ENCODE results near the gene CYGB. TPM values are rescaled to one million over a fixed set of nuclear protein-coding genes. Genes with fewer than 3 reads are reported as not detected.

The CYGB gene
- total and polyA plus RNA-seq, 9 of the 15 experiments (the other 6 are each of a cell fraction or from before 2014, with no cell fraction given) = 0.08 to 0.95 (median 0.18) TPM; not detected in 5

- TF ChIP-seq ZNF316 (IDR thresholded peaks at IDR 0.05) (no peak), CC2D1A (IDR thresholded peaks at IDR 0.05) (no peak), HDAC6 (IDR thresholded peaks at IDR 0.05; ENCODE audit: low read depth, low read length) (no peak), POLR2H (tag; IDR thresholded peaks at IDR 0.05; ENCODE audit: low read depth) (no peak), MBD2 (IDR thresholded peaks at IDR 0.05; ENCODE audit: borderline replicate concordance, low read depth) (no peak), ARHGAP35 (IDR thresholded peaks at IDR 0.05; ENCODE audit: partially characterized antibody) (no peak), GATAD2A (IDR thresholded peaks at IDR 0.05) (peak; percentile 26; the same call in 1 of the 2 replicates), CBX8 (IDR thresholded peaks at IDR 0.05; ENCODE audit: borderline replicate concordance, extremely low read depth, low read depth, low read length, poor library complexity, severe bottlenecking) (no peak), ZFP91 (CRISPR knock-in tag; IDR thresholded peaks at IDR 0.05) (no peak), PATZ1 (CRISPR knock-in tag; IDR thresholded peaks at IDR 0.05; ENCODE audit: borderline replicate concordance) (no peak), GABPB2 (CRISPR knock-in tag; conservative IDR thresholded peaks at IDR 0.05) (no peak), NFIX (CRISPR knock-in tag; IDR thresholded peaks at IDR 0.05; ENCODE audit: low read depth) (no peak), ZNF134 (CRISPR knock-in tag; conservative IDR thresholded peaks at IDR 0.05) (no peak), PTRF (tag; IDR thresholded peaks at IDR 0.05) (no peak), AFF1 (IDR thresholded peaks at IDR 0.05; ENCODE audit: low read depth in 1 of 2, partially characterized antibody in 2 of 2) (no peak), ZNF398 (CRISPR knock-in tag; IDR thresholded peaks at IDR 0.05) (no peak), KLF16 (IDR thresholded peaks at IDR 0.05) (0 out of 2 replicates have a peak, but pooled peaks have one; percentile 9), HCFC1 (IDR thresholded peaks at IDR 0.05; ENCODE audit: low read depth, low read length) (no peak)
Measured at GRCh38 chr17:76529224-76530094, 8.1 kb downstream of the CYGB start (continued).

All from K562 (cell line).